NK-92 treated with Interleukin-12 subunit alpha and Interleukin-12 subunit beta, amount 100 ng/mL, for 24 hours (cell line): ENCODE measurements around the gene WIZ.
"Not testable (repeated sequence)": the region's sequence is repeated elsewhere in the genome, so short reads cannot be mapped to it uniquely, and the experiment has no call there.

Experiments used
- DNase-seq: peaks from one replicate; lab custom pipeline; 2025; lab: John Stamatoyannopoulos, UW

Gene WIZ

GRCh38 chr19:15411351-15411750 lies 38.4 kb downstream of the WIZ start:
- DNase-seq = not testable (repeated sequence)

- DNase-seq = no peak
Observed at GRCh38 chr19:15404780-15405211, 45.0 kb downstream of the WIZ start.

- no peak for DNase-seq
Observed at GRCh38 chr19:15404097-15404779, 45.5 kb downstream of the WIZ start.

- no peak for DNase-seq
Observed at GRCh38 chr19:15403151-15403531, 46.6 kb downstream of the WIZ start.

- no peak for DNase-seq
Observed at GRCh38 chr19:15402411-15403150, 47.2 kb downstream of the WIZ start.

GRCh38 chr19:15401397-15401710 lies 48.4 kb downstream of the WIZ start:
- DNase-seq = no peak

- DNase-seq = no peak
Observed at GRCh38 chr19:15400521-15401396, 49.0 kb downstream of the WIZ start.

- DNase-seq = no peak
Observed at GRCh38 chr19:15399635-15400034, 50.1 kb downstream of the WIZ start.

GRCh38 chr19:15399234-15399515 lies 50.6 kb downstream of the WIZ start:
- no peak for DNase-seq

- DNase-seq = no peak
Observed at GRCh38 chr19:15398501-15399233, 51.1 kb downstream of the WIZ start.

- no peak for DNase-seq
Observed at GRCh38 chr19:15397782-15398181, 52.0 kb downstream of the WIZ start.

GRCh38 chr19:15397236-15397635 lies 52.5 kb downstream of the WIZ start:
- DNase-seq = no peak

- no peak for DNase-seq
Observed at GRCh38 chr19:15396436-15396835, 53.3 kb downstream of the WIZ start.

- not testable (repeated sequence) for DNase-seq
Observed at GRCh38 chr19:15395251-15395650, 54.5 kb downstream of the WIZ start.

GRCh38 chr19:15394426-15394825 lies 55.3 kb downstream of the WIZ start:
- no peak for DNase-seq

GRCh38 chr19:15393963-15394362 lies 55.8 kb downstream of the WIZ start:
- DNase-seq = no peak

GRCh38 chr19:15390814-15391213 lies 58.9 kb downstream of the WIZ start:
- DNase-seq = no peak

GRCh38 chr19:15381864-15382263 lies 67.9 kb downstream of the WIZ start:
- DNase-seq = no peak

- DNase-seq = no peak
Observed at GRCh38 chr19:15381429-15381828, 68.3 kb downstream of the WIZ start.

- no peak for DNase-seq
Observed at GRCh38 chr19:15379999-15380647, 69.6 kb downstream of the WIZ start.

GRCh38 chr19:15379083-15379998 lies 70.4 kb downstream of the WIZ start, which contains the start of gene AKAP8:
Gene AKAP8, minus strand, starts transcription at chr19:15379787. Its CDS starts 56 bp downstream, at chr19:15379731.
- DNase-seq = peak; percentile 98
